Measurements from ENCODE around the gene RBMS1. TPM values are rescaled to one million over a fixed set of nuclear protein-coding genes. Genes with fewer than 3 reads are reported as not detected.
"Not testable (repeated sequence)": the region's sequence is repeated elsewhere in the genome, so short reads cannot be mapped to it uniquely, and the experiment has no call there.

RBMS1 gene
- total and polyA plus RNA-seq, 5 donors from 2014 or later = 27.9 to 58.4 (median 33.5) TPM

GRCh38 chr2:160423126-160423525 lies 70.5 kb downstream of the RBMS1 start:
- H3K9me3 Mint-ChIP-seq = peaks cover 0 to 2% (median 0%) of the 10 kb centered on the region in 7 donors
- DNase-seq (no peak), ATAC-seq (ENCODE audit: low read depth in 2 of 2) (no peak)
- H3K4me3 Mint-ChIP-seq = peak overlapping the region in 1 of 4 donors; percentile 55
- no peaks in the 10 kb centered on the region for H3K27me3 Mint-ChIP-seq
- Histone ChIP-seq H3K4me3 (ENCODE audit: low read depth, low read length) (no peak overlapping the region), H3K4me1 (ENCODE audit: control insufficient read depth, insufficient read depth, low read length, poor library complexity, severe bottlenecking) (peaks cover 20% of the 10 kb centered on the region), H3K9me3 (ENCODE audit: control insufficient read depth in 2 of 2, low read length in 2 of 2) (no peaks in the 10 kb centered on the region), H3K36me3 (ENCODE audit: control insufficient read depth, insufficient read depth, low read length) (no peaks in the 10 kb centered on the region), H3K27ac (ENCODE audit: insufficient read depth, low read length, poor library complexity, severe bottlenecking) (no peak overlapping the region), H3K27me3 (ENCODE audit: control insufficient read depth, insufficient read depth, low read length) (no peaks in the 10 kb centered on the region)
- H3K36me3 Mint-ChIP-seq = no peaks in the 10 kb centered on the region
- H3K4me1 Mint-ChIP-seq = peaks cover 17 to 48% (median 33%) of the 10 kb centered on the region in 4 donors
- H3K27ac Mint-ChIP-seq = peak overlapping the region in 1 of 3 donors; percentile 91

GRCh38 chr2:160421646-160422501 lies 71.7 kb downstream of the RBMS1 start:
- peak overlapping the region in 2 of 3 donors; percentile 15 to 28 for H3K27ac Mint-ChIP-seq
- not testable (repeated sequence) for H3K27ac ChIP-seq (ENCODE audit: insufficient read depth, low read length, poor library complexity, severe bottlenecking); H3K36me3 Mint-ChIP-seq; H3K27me3 Mint-ChIP-seq; H3K9me3 Mint-ChIP-seq; H3K36me3 ChIP-seq (ENCODE audit: control insufficient read depth, insufficient read depth, low read length); H3K27me3 ChIP-seq (ENCODE audit: control insufficient read depth, insufficient read depth, low read length); H3K9me3 ChIP-seq (ENCODE audit: control insufficient read depth in 2 of 2, low read length in 2 of 2); H3K4me1 ChIP-seq (ENCODE audit: control insufficient read depth, insufficient read depth, low read length, poor library complexity, severe bottlenecking)
- peak overlapping the region in 3 of 4 donors; percentile 22 to 55 (median 40) for H3K4me3 Mint-ChIP-seq
- ATAC-seq (ENCODE audit: low read depth in 2 of 2) = peak in 1 of 2 donors; percentile 25
- peak in 1 of 3 donors; percentile 45 for DNase-seq
- peak overlapping the region; percentile 45 for H3K4me3 ChIP-seq (ENCODE audit: low read depth, low read length)
- peaks cover 13 to 47% (median 29%) of the 10 kb centered on the region in 4 donors for H3K4me1 Mint-ChIP-seq

GRCh38 chr2:160420711-160421110 lies 72.9 kb downstream of the RBMS1 start:
- no peak for ATAC-seq (ENCODE audit: low read depth in 2 of 2)
- peaks cover 17 to 42% (median 29%) of the 10 kb centered on the region in 4 donors for H3K4me1 Mint-ChIP-seq
- Histone ChIP-seq H3K27me3 (ENCODE audit: control insufficient read depth, insufficient read depth, low read length) (no peaks in the 10 kb centered on the region), H3K9me3 (ENCODE audit: control insufficient read depth in 2 of 2, low read length in 2 of 2) (no peaks in the 10 kb centered on the region), H3K4me3 (ENCODE audit: low read depth, low read length) (no peak overlapping the region), H3K4me1 (ENCODE audit: control insufficient read depth, insufficient read depth, low read length, poor library complexity, severe bottlenecking) (peaks cover 9% of the 10 kb centered on the region), H3K27ac (ENCODE audit: insufficient read depth, low read length, poor library complexity, severe bottlenecking) (no peak overlapping the region), H3K36me3 (ENCODE audit: control insufficient read depth, insufficient read depth, low read length) (no peaks in the 10 kb centered on the region)
- no peaks in the 10 kb centered on the region for H3K36me3 Mint-ChIP-seq
- no peak overlapping the region for H3K4me3 Mint-ChIP-seq
- peaks cover 0 to 2% (median 0%) of the 10 kb centered on the region in 7 donors for H3K9me3 Mint-ChIP-seq
- H3K27ac Mint-ChIP-seq = no peak overlapping the region
- H3K27me3 Mint-ChIP-seq = peaks cover 3% of the 10 kb centered on the region
- DNase-seq = no peak

GRCh38 chr2:160419776-160420505 lies 73.7 kb downstream of the RBMS1 start:
- Histone ChIP-seq H3K4me3 (ENCODE audit: low read depth, low read length) (no peak overlapping the region), H3K9me3 (ENCODE audit: control insufficient read depth in 2 of 2, low read length in 2 of 2) (no peaks in the 10 kb centered on the region), H3K36me3 (ENCODE audit: control insufficient read depth, insufficient read depth, low read length) (no peaks in the 10 kb centered on the region), H3K27ac (ENCODE audit: insufficient read depth, low read length, poor library complexity, severe bottlenecking) (no peak overlapping the region), H3K27me3 (ENCODE audit: control insufficient read depth, insufficient read depth, low read length) (peaks cover 3% of the 10 kb centered on the region), H3K4me1 (ENCODE audit: control insufficient read depth, insufficient read depth, low read length, poor library complexity, severe bottlenecking) (peaks cover 9% of the 10 kb centered on the region)
- Mint-ChIP-seq H3K4me3 (no peak overlapping the region), H3K9me3 (peaks cover 0 to 2% (median 0%) of the 10 kb centered on the region in 7 donors), H3K36me3 (no peaks in the 10 kb centered on the region), H3K4me1 (peaks cover 17 to 42% (median 29%) of the 10 kb centered on the region in 4 donors), H3K27me3 (peaks cover 10% of the 10 kb centered on the region), H3K27ac (no peak overlapping the region)
- DNase-seq (no peak), ATAC-seq (ENCODE audit: low read depth in 2 of 2) (no peak)

- DNase-seq = no peak
- Histone ChIP-seq H3K27me3 (ENCODE audit: control insufficient read depth, insufficient read depth, low read length) (peaks cover 3% of the 10 kb centered on the region), H3K36me3 (ENCODE audit: control insufficient read depth, insufficient read depth, low read length) (no peaks in the 10 kb centered on the region), H3K9me3 (ENCODE audit: control insufficient read depth in 2 of 2, low read length in 2 of 2) (no peaks in the 10 kb centered on the region), H3K27ac (ENCODE audit: insufficient read depth, low read length, poor library complexity, severe bottlenecking) (no peak overlapping the region), H3K4me1 (ENCODE audit: control insufficient read depth, insufficient read depth, low read length, poor library complexity, severe bottlenecking) (peaks cover 9% of the 10 kb centered on the region), H3K4me3 (ENCODE audit: low read depth, low read length) (no peak overlapping the region)
- Mint-ChIP-seq H3K4me1 (peaks cover 17 to 42% (median 29%) of the 10 kb centered on the region in 4 donors), H3K9me3 (peaks cover 0 to 2% (median 0%) of the 10 kb centered on the region in 7 donors), H3K27ac (no peak overlapping the region), H3K36me3 (no peaks in the 10 kb centered on the region), H3K27me3 (peaks cover 11% of the 10 kb centered on the region), H3K4me3 (no peak overlapping the region)
- no peak for ATAC-seq (ENCODE audit: low read depth in 2 of 2)
Observed at GRCh38 chr2:160418853-160419252, 74.8 kb downstream of the RBMS1 start.

GRCh38 chr2:160418398-160418765 lies 75.2 kb downstream of the RBMS1 start:
- Histone ChIP-seq H3K27me3 (ENCODE audit: control insufficient read depth, insufficient read depth, low read length) (peaks cover 3% of the 10 kb centered on the region), H3K27ac (ENCODE audit: insufficient read depth, low read length, poor library complexity, severe bottlenecking) (no peak overlapping the region), H3K4me3 (ENCODE audit: low read depth, low read length) (no peak overlapping the region), H3K9me3 (ENCODE audit: control insufficient read depth in 2 of 2, low read length in 2 of 2) (no peaks in the 10 kb centered on the region), H3K4me1 (ENCODE audit: control insufficient read depth, insufficient read depth, low read length, poor library complexity, severe bottlenecking) (peaks cover 9% of the 10 kb centered on the region), H3K36me3 (ENCODE audit: control insufficient read depth, insufficient read depth, low read length) (no peaks in the 10 kb centered on the region)
- no peak overlapping the region for H3K27ac Mint-ChIP-seq
- H3K9me3 Mint-ChIP-seq = peaks cover 0 to 2% (median 0%) of the 10 kb centered on the region in 7 donors
- H3K27me3 Mint-ChIP-seq = peaks cover 11% of the 10 kb centered on the region
- H3K36me3 Mint-ChIP-seq = no peaks in the 10 kb centered on the region
- no peak for ATAC-seq (ENCODE audit: low read depth in 2 of 2)
- no peak overlapping the region for H3K4me3 Mint-ChIP-seq
- H3K4me1 Mint-ChIP-seq = peaks cover 17 to 38% (median 26%) of the 10 kb centered on the region in 4 donors
- no peak for DNase-seq

- Histone ChIP-seq H3K27me3 (ENCODE audit: control insufficient read depth, insufficient read depth, low read length) (peaks cover 3% of the 10 kb centered on the region), H3K9me3 (ENCODE audit: control insufficient read depth in 2 of 2, low read length in 2 of 2) (no peaks in the 10 kb centered on the region), H3K4me3 (ENCODE audit: low read depth, low read length) (no peak overlapping the region), H3K4me1 (ENCODE audit: control insufficient read depth, insufficient read depth, low read length, poor library complexity, severe bottlenecking) (peaks cover 9% of the 10 kb centered on the region), H3K36me3 (ENCODE audit: control insufficient read depth, insufficient read depth, low read length) (no peaks in the 10 kb centered on the region), H3K27ac (ENCODE audit: insufficient read depth, low read length, poor library complexity, severe bottlenecking) (no peak overlapping the region)
- no peak for DNase-seq
- H3K4me1 Mint-ChIP-seq = peaks cover 16 to 35% (median 23%) of the 10 kb centered on the region in 4 donors
- peaks cover 0 to 2% (median 0%) of the 10 kb centered on the region in 7 donors for H3K9me3 Mint-ChIP-seq
- H3K4me3 Mint-ChIP-seq = no peak overlapping the region
- peak overlapping the region in 1 of 3 donors; percentile 33 for H3K27ac Mint-ChIP-seq
- H3K36me3 Mint-ChIP-seq = no peaks in the 10 kb centered on the region
- ATAC-seq (ENCODE audit: low read depth in 2 of 2) = peak; percentile 31 to 37
- H3K27me3 Mint-ChIP-seq = peaks cover 11% of the 10 kb centered on the region
Observed at GRCh38 chr2:160417745-160418397, 75.7 kb downstream of the RBMS1 start.
